HepG2 (cell line): ENCODE data around the gene SEPHS2. TPM values are rescaled to one million over a fixed set of nuclear protein-coding genes. Genes with fewer than 3 reads are reported as not detected.

Experiments used
- ETS1 ChIP-seq: sonication (generic); formaldehyde crosslinking; IDR thresholded peaks from 2 replicates; pipeline ENCODE4 v1.4.0; 2020; ENCODE audit warnings: missing genetic modification reagents
- IRF1 ChIP-seq: sonication (generic); formaldehyde crosslinking; IDR thresholded peaks from 2 replicates; pipeline ENCODE4 v1.4.0; 2020; ENCODE audit warnings: low read depth, mild to moderate bottlenecking, missing genetic modification reagents
- POLR2G ChIP-seq: fragments of 200-400 bp; formaldehyde crosslinking; IDR thresholded peaks from 2 replicates; pipeline ENCODE4 v1.6.1; 2018; ENCODE audit warnings: mild to moderate bottlenecking, low read depth, low read length, moderate library complexity
- RERE ChIP-seq: IDR thresholded peaks from 2 replicates; pipeline ENCODE4 v1.6.1; 2016; ENCODE audit warnings: low read depth, missing genetic modification reagents, missing compliant biosample characterization
- TAF1 ChIP-seq: sonication (generic); formaldehyde crosslinking; IDR thresholded peaks from 2 replicates; pipeline ENCODE4 v1.4.0; 2020; ENCODE audit warnings: missing genetic modification reagents
- XBP1 ChIP-seq: sonication (generic); formaldehyde crosslinking; IDR thresholded peaks from 2 replicates; pipeline ENCODE4 v1.5.0; 2020; ENCODE audit warnings: missing genetic modification reagents
- ZMYM2 ChIP-seq: sonication (generic); formaldehyde crosslinking; IDR thresholded peaks from 2 replicates; pipeline ENCODE4 v1.8.0; 2022; ENCODE audit warnings: mild to moderate bottlenecking, missing genetic modification reagents
- ZNF331 ChIP-seq: sonication (generic); formaldehyde crosslinking; IDR thresholded peaks from 2 replicates; pipeline ENCODE4 v1.4.0; 2020; ENCODE audit warnings: missing genetic modification reagents
- ZNF850 ChIP-seq: sonication (generic); formaldehyde crosslinking; conservative IDR thresholded peaks from 2 replicates; pipeline ENCODE4 v1.9.0; 2021; ENCODE audit warnings: mild to moderate bottlenecking, missing genetic modification reagents
- ZSCAN31 ChIP-seq: sonication (generic); formaldehyde crosslinking; IDR thresholded peaks from 2 replicates; pipeline ENCODE4 v1.5.0; 2020; ENCODE audit warnings: low read depth, mild to moderate bottlenecking, missing genetic modification reagents
- polyA plus RNA-seq, 8 experiments: library from polyadenylated mRNA; depleted of rRNA in 3 of 8; stranded (reverse) in 7 of 8; unstranded in 1 of 8; fragments of >200 nt; fragmentation: Illumina TruSeq in 4 of 8; extraction: Trizol in 4 of 8; gene quantifications; 2 replicates each; pipeline versions ENCODE4 v1.2.1 to v1.2.3, GENCODE V29; 2011 to 2016; ENCODE audit warnings: low read depth in 4 of 8, missing spikeins in 1 of 8, mixed read lengths in 1 of 8; ENCODE audit not compliant: insufficient read depth in 1 of 8
- total RNA-seq, 5 experiments: library from RNA; depleted of rRNA; stranded (reverse); fragments of >200 nt; fragmentation: Illumina TruSeq; extraction: Trizol; gene quantifications; 2 replicates each; pipeline ENCODE4 v1.2.3, GENCODE V29; 2016; ENCODE audit warnings: low read depth in 1 of 5
- TF ChIP-seq, protein P1 (sequence below), 2 experiments: sonication (generic) in 1 of 2; formaldehyde crosslinking in 1 of 2; IDR thresholded peaks; 2 replicates each; pipeline versions ENCODE4 v1.5.1 to v1.6.1; 2011 to 2020; ENCODE audit warnings: borderline replicate concordance in 1 of 2, low read depth in 1 of 2, low read length in 1 of 2, mild to moderate bottlenecking in 1 of 2, missing genetic modification reagents in 1 of 2, moderate library complexity in 1 of 2
- TF ChIP-seq, protein P2 (sequence below): sonication (generic); formaldehyde crosslinking; IDR thresholded peaks from 2 replicates; pipeline ENCODE4 v1.4.0; 2020; ENCODE audit warnings: missing genetic modification reagents, borderline replicate concordance

SEPHS2 gene
- total and polyA plus RNA-seq, 2 of the 13 experiments (the other 11 are each of a cell fraction or from before 2014, with no cell fraction given): 20.7 to 127 TPM

GRCh38 chr16:30429678-30430427, 15.8 kb downstream of the SEPHS2 start, which contains the start of gene DCTPP1 (continued):
- TF ChIP-seq, protein P1, sequence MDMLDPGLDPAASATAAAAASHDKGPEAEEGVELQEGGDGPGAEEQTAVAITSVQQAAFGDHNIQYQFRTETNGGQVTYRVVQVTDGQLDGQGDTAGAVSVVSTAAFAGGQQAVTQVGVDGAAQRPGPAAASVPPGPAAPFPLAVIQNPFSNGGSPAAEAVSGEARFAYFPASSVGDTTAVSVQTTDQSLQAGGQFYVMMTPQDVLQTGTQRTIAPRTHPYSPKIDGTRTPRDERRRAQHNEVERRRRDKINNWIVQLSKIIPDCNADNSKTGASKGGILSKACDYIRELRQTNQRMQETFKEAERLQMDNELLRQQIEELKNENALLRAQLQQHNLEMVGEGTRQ (IDR thresholded peaks at IDR 0.05; ENCODE audit: low read depth, low read length): no peak
- TF ChIP-seq, protein P1 (CRISPR knock-in tag; IDR thresholded peaks at IDR 0.05; ENCODE audit: borderline replicate concordance): no peak; the same call in 1 of the 2 replicates
- TF ChIP-seq, protein P2, sequence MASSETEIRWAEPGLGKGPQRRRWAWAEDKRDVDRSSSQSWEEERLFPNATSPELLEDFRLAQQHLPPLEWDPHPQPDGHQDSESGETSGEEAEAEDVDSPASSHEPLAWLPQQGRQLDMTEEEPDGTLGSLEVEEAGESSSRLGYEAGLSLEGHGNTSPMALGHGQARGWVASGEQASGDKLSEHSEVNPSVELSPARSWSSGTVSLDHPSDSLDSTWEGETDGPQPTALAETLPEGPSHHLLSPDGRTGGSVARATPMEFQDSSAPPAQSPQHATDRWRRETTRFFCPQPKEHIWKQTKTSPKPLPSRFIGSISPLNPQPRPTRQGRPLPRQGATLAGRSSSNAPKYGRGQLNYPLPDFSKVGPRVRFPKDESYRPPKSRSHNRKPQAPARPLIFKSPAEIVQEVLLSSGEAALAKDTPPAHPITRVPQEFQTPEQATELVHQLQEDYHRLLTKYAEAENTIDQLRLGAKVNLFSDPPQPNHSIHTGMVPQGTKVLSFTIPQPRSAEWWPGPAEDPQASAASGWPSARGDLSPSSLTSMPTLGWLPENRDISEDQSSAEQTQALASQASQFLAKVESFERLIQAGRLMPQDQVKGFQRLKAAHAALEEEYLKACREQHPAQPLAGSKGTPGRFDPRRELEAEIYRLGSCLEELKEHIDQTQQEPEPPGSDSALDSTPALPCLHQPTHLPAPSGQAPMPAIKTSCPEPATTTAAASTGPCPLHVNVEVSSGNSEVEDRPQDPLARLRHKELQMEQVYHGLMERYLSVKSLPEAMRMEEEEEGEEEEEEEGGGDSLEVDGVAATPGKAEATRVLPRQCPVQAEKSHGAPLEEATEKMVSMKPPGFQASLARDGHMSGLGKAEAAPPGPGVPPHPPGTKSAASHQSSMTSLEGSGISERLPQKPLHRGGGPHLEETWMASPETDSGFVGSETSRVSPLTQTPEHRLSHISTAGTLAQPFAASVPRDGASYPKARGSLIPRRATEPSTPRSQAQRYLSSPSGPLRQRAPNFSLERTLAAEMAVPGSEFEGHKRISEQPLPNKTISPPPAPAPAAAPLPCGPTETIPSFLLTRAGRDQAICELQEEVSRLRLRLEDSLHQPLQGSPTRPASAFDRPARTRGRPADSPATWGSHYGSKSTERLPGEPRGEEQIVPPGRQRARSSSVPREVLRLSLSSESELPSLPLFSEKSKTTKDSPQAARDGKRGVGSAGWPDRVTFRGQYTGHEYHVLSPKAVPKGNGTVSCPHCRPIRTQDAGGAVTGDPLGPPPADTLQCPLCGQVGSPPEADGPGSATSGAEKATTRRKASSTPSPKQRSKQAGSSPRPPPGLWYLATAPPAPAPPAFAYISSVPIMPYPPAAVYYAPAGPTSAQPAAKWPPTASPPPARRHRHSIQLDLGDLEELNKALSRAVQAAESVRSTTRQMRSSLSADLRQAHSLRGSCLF (CRISPR knock-in tag): no peak; the same call in 1 of the 2 replicates
- peak; percentile 55; the same call in 1 of the 2 replicates for TF ChIP-seq ZNF331 (CRISPR knock-in tag)
- TF ChIP-seq ZMYM2 (CRISPR knock-in tag): peak; percentile 80; the same call in 1 of the 2 replicates
- no peak; the same call in none of the 2 replicates for TF ChIP-seq POLR2G
- peak; percentile 93 for TF ChIP-seq ZSCAN31 (CRISPR knock-in tag)
- TF ChIP-seq XBP1: 0 out of 2 replicates have a peak, but pooled peaks have one; percentile 35
- no peak; the same call in 1 of the 2 replicates for TF ChIP-seq RERE (CRISPR knock-in tag)
- no peak for TF ChIP-seq ZNF850 (CRISPR knock-in tag)
- peak; percentile 87 for TF ChIP-seq TAF1
- peak; percentile 74; the same call in 1 of the 2 replicates for TF ChIP-seq ETS1 (CRISPR knock-in tag)
- TF ChIP-seq IRF1 (CRISPR knock-in tag): peak; percentile 76; the same call in 1 of the 2 replicates
